ENCODE results near the gene TMEM269.

The TMEM269 gene

DNA sequence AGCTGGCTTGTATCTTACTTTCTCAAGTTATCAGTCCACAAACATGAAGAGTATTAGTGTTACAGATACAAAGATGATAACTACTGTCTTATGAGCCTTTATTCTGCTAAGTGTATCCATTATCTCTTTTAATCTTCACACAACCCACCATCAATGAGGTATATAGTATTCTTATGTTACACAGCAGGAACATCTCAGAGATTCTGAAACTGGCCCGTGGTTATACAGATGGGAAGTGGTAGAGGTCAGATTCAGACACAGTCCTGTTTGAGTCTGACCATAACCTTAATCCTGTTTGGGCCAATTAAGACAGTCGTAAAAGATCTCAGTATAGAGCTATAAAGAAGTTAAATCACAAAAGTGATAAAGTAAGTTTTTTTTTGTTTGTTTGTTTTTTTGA lies 5.1 kb upstream of the TMEM269 start:
- Histone ChIP-seq H4K8ac (ENCODE audit: low read depth, low read length) (no peak overlapping the region), H2AFZ (ENCODE audit: insufficient read depth, low read length, poor library complexity) (no peak overlapping the region), H3K79me1 (ENCODE audit: low read length) (no peaks in the 10 kb centered on the region), H3K23ac (ENCODE audit: low read length) (no peak overlapping the region), H3K9ac (ENCODE audit: low read length) (no peak overlapping the region), H3K14ac (ENCODE audit: low read length) (no peak overlapping the region), H2BK12ac (ENCODE audit: low read length) (no peak overlapping the region), H4K91ac (ENCODE audit: low read depth, low read length) (no peak overlapping the region), H3K18ac (ENCODE audit: low read length) (no peak overlapping the region), H3K36me3 (ENCODE audit: control insufficient read depth in 1 of 2, insufficient read depth in 2 of 2, low read length in 2 of 2) (peaks cover 9 to 31% of the 10 kb centered on the region in 2 experiments), H4K12ac (ENCODE audit: low read depth, low read length) (no peak overlapping the region), H3K9me3 (ENCODE audit: insufficient read depth, low read depth, low read length) (peaks cover 2% of the 10 kb centered on the region), H3K79me2 (ENCODE audit: control insufficient read depth, insufficient read depth, low read length, poor library complexity) (no peaks in the 10 kb centered on the region), H3K4me2 (ENCODE audit: low read length) (no peak overlapping the region), H2AK5ac (ENCODE audit: low read length) (no peak overlapping the region), H3K4ac (ENCODE audit: low read depth, low read length) (no peak overlapping the region), H2BK120ac (ENCODE audit: insufficient read depth, low read length, poor library complexity) (no peak overlapping the region), H2BK5ac (ENCODE audit: low read depth, low read length, poor library complexity) (no peak overlapping the region), H3K27ac (ENCODE audit: low read depth, low read length) (no peak overlapping the region), H3K27me3 (ENCODE audit: insufficient read depth, low read length) (no peaks in the 10 kb centered on the region), H3K4me3 (ENCODE audit: low read depth, low read length) (no peak overlapping the region), H3K4me1 (ENCODE audit: control insufficient read depth in 1 of 2, insufficient read depth in 2 of 2, low read length in 2 of 2) (no peaks in the 10 kb centered on the region)
- DNase-seq: no peak
- no CpG with 5 or more reads among the region's 2 CpGs for WGBS (ENCODE audit: extremely low coverage, insufficient coverage, insufficient read length)

DNA sequence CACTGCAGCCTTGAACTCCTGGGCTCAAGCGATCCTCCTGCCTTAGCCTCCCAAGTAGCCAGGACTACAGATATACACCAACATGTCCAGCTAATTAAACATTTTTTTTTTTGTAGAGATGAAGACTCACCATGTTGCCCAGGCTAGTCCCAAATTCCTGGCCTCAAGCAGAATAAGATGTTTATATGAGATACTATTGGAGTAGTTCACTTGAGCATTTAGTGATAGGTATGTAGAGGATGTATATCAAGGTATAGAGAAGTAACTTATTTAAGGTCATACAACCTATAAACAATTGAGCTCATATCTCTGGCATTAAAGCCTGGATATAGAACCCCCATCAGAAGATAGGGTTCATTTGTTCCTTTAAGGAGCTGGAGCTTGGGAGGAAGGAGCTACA lies 4.6 kb upstream of the TMEM269 start:
- Histone ChIP-seq H2BK5ac (ENCODE audit: low read depth, low read length, poor library complexity) (no peak overlapping the region), H2AK5ac (ENCODE audit: low read length) (no peak overlapping the region), H4K91ac (ENCODE audit: low read depth, low read length) (no peak overlapping the region), H3K4me3 (ENCODE audit: low read depth, low read length) (no peak overlapping the region), H3K9ac (ENCODE audit: low read length) (no peak overlapping the region), H2AFZ (ENCODE audit: insufficient read depth, low read length, poor library complexity) (no peak overlapping the region), H3K9me3 (ENCODE audit: insufficient read depth, low read depth, low read length) (peaks cover 2% of the 10 kb centered on the region), H3K18ac (ENCODE audit: low read length) (no peak overlapping the region), H3K14ac (ENCODE audit: low read length) (no peak overlapping the region), H3K79me2 (ENCODE audit: control insufficient read depth, insufficient read depth, low read length, poor library complexity) (no peaks in the 10 kb centered on the region), H3K79me1 (ENCODE audit: low read length) (no peaks in the 10 kb centered on the region), H3K4me2 (ENCODE audit: low read length) (no peak overlapping the region), H2BK120ac (ENCODE audit: insufficient read depth, low read length, poor library complexity) (no peak overlapping the region), H4K8ac (ENCODE audit: low read depth, low read length) (no peak overlapping the region), H3K4me1 (ENCODE audit: control insufficient read depth in 1 of 2, insufficient read depth in 2 of 2, low read length in 2 of 2) (no peaks in the 10 kb centered on the region), H3K27ac (ENCODE audit: low read depth, low read length) (no peak overlapping the region), H2BK12ac (ENCODE audit: low read length) (no peak overlapping the region), H3K23ac (ENCODE audit: low read length) (no peak overlapping the region), H3K36me3 (ENCODE audit: control insufficient read depth in 1 of 2, insufficient read depth in 2 of 2, low read length in 2 of 2) (peaks cover 7 to 28% of the 10 kb centered on the region in 2 experiments), H4K12ac (ENCODE audit: low read depth, low read length) (no peak overlapping the region), H3K4ac (ENCODE audit: low read depth, low read length) (no peak overlapping the region), H3K27me3 (ENCODE audit: insufficient read depth, low read length) (no peaks in the 10 kb centered on the region)
- no peak for DNase-seq
- no CpG with 5 or more reads among the region's 1 CpG for WGBS (ENCODE audit: extremely low coverage, insufficient coverage, insufficient read length)

DNA sequence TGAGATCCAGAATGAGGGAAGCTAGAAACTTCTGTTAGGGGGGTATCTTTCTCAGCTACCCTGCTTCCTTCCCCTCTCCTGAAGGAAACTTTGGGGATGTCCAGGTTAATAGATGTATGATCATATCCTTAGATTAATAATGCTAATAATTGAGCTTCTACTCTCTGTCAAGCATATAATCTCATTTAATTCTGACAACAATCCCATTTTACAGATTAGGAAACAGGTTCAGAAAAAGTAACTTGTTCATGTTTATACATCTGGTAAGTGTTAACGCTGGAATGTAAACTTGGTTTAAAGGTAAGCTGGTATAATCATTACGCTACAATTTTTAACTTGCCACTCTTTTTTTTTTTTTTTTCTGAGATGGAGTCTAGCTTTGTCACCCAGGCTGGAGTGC lies 1.7 kb upstream of the TMEM269 start:
- no peak overlapping the region for H2AFZ ChIP-seq (ENCODE audit: insufficient read depth, low read length, poor library complexity)
- no peaks in the 10 kb centered on the region for H3K4me1 ChIP-seq (ENCODE audit: control insufficient read depth in 1 of 2, insufficient read depth in 2 of 2, low read length in 2 of 2)
- H2BK12ac ChIP-seq (ENCODE audit: low read length): no peak overlapping the region
- H4K12ac ChIP-seq (ENCODE audit: low read depth, low read length): no peak overlapping the region
- H3K36me3 ChIP-seq (ENCODE audit: control insufficient read depth in 1 of 2, insufficient read depth in 2 of 2, low read length in 2 of 2): peaks cover 4 to 9% of the 10 kb centered on the region in 2 experiments
- no peak overlapping the region for H2BK5ac ChIP-seq (ENCODE audit: low read depth, low read length, poor library complexity)
- H4K8ac ChIP-seq (ENCODE audit: low read depth, low read length): no peak overlapping the region
- H3K9ac ChIP-seq (ENCODE audit: low read length): no peak overlapping the region
- H3K23ac ChIP-seq (ENCODE audit: low read length): no peak overlapping the region
- no peak for DNase-seq
- no peak overlapping the region for H3K4ac ChIP-seq (ENCODE audit: low read depth, low read length)
- H2BK120ac ChIP-seq (ENCODE audit: insufficient read depth, low read length, poor library complexity): no peak overlapping the region
- H3K14ac ChIP-seq (ENCODE audit: low read length): no peak overlapping the region
- no peak overlapping the region for H3K4me2 ChIP-seq (ENCODE audit: low read length)
- no peak overlapping the region for H3K18ac ChIP-seq (ENCODE audit: low read length)
- H3K79me1 ChIP-seq (ENCODE audit: low read length): no peaks in the 10 kb centered on the region
- no peak overlapping the region for H2AK5ac ChIP-seq (ENCODE audit: low read length)
- peaks cover 2% of the 10 kb centered on the region for H3K9me3 ChIP-seq (ENCODE audit: insufficient read depth, low read depth, low read length)
- H3K27me3 ChIP-seq (ENCODE audit: insufficient read depth, low read length): no peaks in the 10 kb centered on the region
- WGBS (ENCODE audit: extremely low coverage, insufficient coverage, insufficient read length): no CpG with 5 or more reads among the region's 2 CpGs
- H4K91ac ChIP-seq (ENCODE audit: low read depth, low read length): no peak overlapping the region
- no peak overlapping the region for H3K27ac ChIP-seq (ENCODE audit: low read depth, low read length)
- no peak overlapping the region for H3K4me3 ChIP-seq (ENCODE audit: low read depth, low read length)
- no peaks in the 10 kb centered on the region for H3K79me2 ChIP-seq (ENCODE audit: control insufficient read depth, insufficient read depth, low read length, poor library complexity)

DNA sequence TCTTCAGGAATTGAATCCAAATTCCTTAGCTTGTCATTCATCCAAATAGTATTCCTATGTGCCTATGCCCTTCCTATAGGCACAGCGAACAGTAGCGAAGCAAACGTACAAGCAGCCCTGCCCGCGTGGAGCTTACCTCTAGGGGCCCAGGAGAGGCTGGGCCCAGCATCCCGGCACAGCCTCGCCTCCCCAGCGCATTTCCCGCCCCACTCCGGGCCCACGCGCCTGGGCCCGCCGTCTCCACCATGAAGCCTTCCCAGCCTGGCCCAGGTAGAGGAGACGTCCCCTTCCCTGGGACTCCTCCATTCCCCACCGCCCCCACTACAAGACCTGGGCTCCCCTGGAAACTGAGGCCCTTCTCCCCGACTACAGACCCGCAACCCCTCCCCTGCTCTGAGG lies 245 bp upstream of the TMEM269 start:
- no peak overlapping the region for H3K27ac ChIP-seq (ENCODE audit: low read depth, low read length)
- H2BK5ac ChIP-seq (ENCODE audit: low read depth, low read length, poor library complexity): no peak overlapping the region
- no peak overlapping the region for H4K12ac ChIP-seq (ENCODE audit: low read depth, low read length)
- H4K8ac ChIP-seq (ENCODE audit: low read depth, low read length): no peak overlapping the region
- H3K27me3 ChIP-seq (ENCODE audit: insufficient read depth, low read length): no peaks in the 10 kb centered on the region
- peaks cover 2% of the 10 kb centered on the region for H3K9me3 ChIP-seq (ENCODE audit: insufficient read depth, low read depth, low read length)
- no peak overlapping the region for H3K4me2 ChIP-seq (ENCODE audit: low read length)
- H3K18ac ChIP-seq (ENCODE audit: low read length): no peak overlapping the region
- H3K4me1 ChIP-seq (ENCODE audit: control insufficient read depth in 1 of 2, insufficient read depth in 2 of 2, low read length in 2 of 2): no peaks in the 10 kb centered on the region
- H3K36me3 ChIP-seq (ENCODE audit: control insufficient read depth in 1 of 2, insufficient read depth in 2 of 2, low read length in 2 of 2): peaks cover 4 to 9% of the 10 kb centered on the region in 2 experiments
- H2BK12ac ChIP-seq (ENCODE audit: low read length): no peak overlapping the region
- no peak overlapping the region for H2BK120ac ChIP-seq (ENCODE audit: insufficient read depth, low read length, poor library complexity)
- no peak overlapping the region for H3K14ac ChIP-seq (ENCODE audit: low read length)
- H3K4ac ChIP-seq (ENCODE audit: low read depth, low read length): no peak overlapping the region
- no peak overlapping the region for H3K9ac ChIP-seq (ENCODE audit: low read length)
- WGBS (ENCODE audit: extremely low coverage, insufficient coverage, insufficient read length): no CpG with 5 or more reads among the region's 18 CpGs
- H4K91ac ChIP-seq (ENCODE audit: low read depth, low read length): no peak overlapping the region
- no peak overlapping the region for H3K4me3 ChIP-seq (ENCODE audit: low read depth, low read length)
- no peaks in the 10 kb centered on the region for H3K79me1 ChIP-seq (ENCODE audit: low read length)
- DNase-seq: no peak
- no peak overlapping the region for H3K23ac ChIP-seq (ENCODE audit: low read length)
- no peaks in the 10 kb centered on the region for H3K79me2 ChIP-seq (ENCODE audit: control insufficient read depth, insufficient read depth, low read length, poor library complexity)
- H2AFZ ChIP-seq (ENCODE audit: insufficient read depth, low read length, poor library complexity): no peak overlapping the region
- H2AK5ac ChIP-seq (ENCODE audit: low read length): no peak overlapping the region
